Measurements from ENCODE around the gene AGPS.
"Not testable (repeated sequence)": the region's sequence is repeated elsewhere in the genome, so short reads cannot be mapped to it uniquely, and the experiment has no call there.

GRCh38 chr2:177368023-177368422, 24.6 kb upstream of the AGPS start:
- TF ChIP-seq CTCF, POLR2AphosphoS5, POLR2A (IDR thresholded peaks at IDR 0.05): not testable (repeated sequence)
